MM.1S (cell line): ENCODE results near the gene MAJIN.

ENCODE experiments used
- DNase-seq: peaks from one replicate; pipeline ENCODE4 v3.0.0-alpha.2; 2015
- H2AFZ ChIP-seq: fragments of 300-600 bp; sonication (generic); 2 replicates; pipeline ENCODE4 v1.6.0; 2016; ENCODE audit warnings: antibody characterized with exemption, low read length
- H3F3A ChIP-seq: fragments of 300-600 bp; sonication (generic); 2 replicates; pipeline ENCODE4 v1.6.1; 2016; ENCODE audit warnings: mild to moderate bottlenecking, antibody characterized with exemption, low read length, moderate library complexity, mixed read lengths; ENCODE audit not compliant: insufficient read depth
- H3K27ac ChIP-seq: fragments of 300-600 bp; sonication (generic); 2 replicates; pipeline ENCODE4 v1.5.1; 2016; ENCODE audit warnings: mild to moderate bottlenecking, low read length
- H3K27me3 ChIP-seq: fragments of 300-600 bp; sonication (generic); replicated peaks from 2 replicates; pipeline ENCODE4 v1.6.0; 2016; ENCODE audit warnings: low read length; ENCODE audit not compliant: insufficient read depth
- H3K36me3 ChIP-seq: fragments of 300-600 bp; sonication (generic); replicated peaks from 2 replicates; pipeline ENCODE4 v1.6.1; 2016; ENCODE audit warnings: mild to moderate bottlenecking, low read length, mixed read lengths; ENCODE audit not compliant: insufficient read depth
- H3K4me1 ChIP-seq: fragments of 300-600 bp; sonication (generic); 2 replicates; pipeline ENCODE4 v1.6.1; 2016; ENCODE audit warnings: low read length, mixed read lengths
- H3K4me2 ChIP-seq: fragments of 300-600 bp; sonication (generic); 2 replicates; pipeline ENCODE4 v1.6.0; 2016; ENCODE audit warnings: low read depth, low read length
- H3K4me3 ChIP-seq: fragments of 300-600 bp; sonication (generic); 2 replicates; pipeline ENCODE4 v1.5.1; 2016; ENCODE audit warnings: low read length, mixed read lengths
- H3K79me2 ChIP-seq: fragments of 300-600 bp; sonication (generic); 2 replicates; pipeline ENCODE4 v1.6.1; 2016; ENCODE audit warnings: mixed run types, low read length, mixed read lengths
- H3K9ac ChIP-seq: fragments of 300-600 bp; sonication (generic); 2 replicates; pipeline ENCODE4 v1.6.1; 2016; ENCODE audit warnings: low read length, mixed read lengths
- H3K9me2 ChIP-seq: fragments of 300-600 bp; sonication (generic); replicated peaks from 2 replicates; pipeline ENCODE4 v1.6.1; 2016; ENCODE audit warnings: mild to moderate bottlenecking, low read length, mixed read lengths; ENCODE audit not compliant: insufficient read depth
- H3K9me3 ChIP-seq: fragments of 300-600 bp; sonication (generic); replicated peaks from 2 replicates; pipeline ENCODE4 v1.6.1; 2016; ENCODE audit warnings: mild to moderate bottlenecking, low read length, mixed read lengths; ENCODE audit not compliant: insufficient read depth
- H4K20me1 ChIP-seq: fragments of 300-600 bp; sonication (generic); 2 replicates; pipeline ENCODE4 v1.6.1; 2016; ENCODE audit warnings: mild to moderate bottlenecking, low read length, moderate library complexity, mixed read lengths; ENCODE audit not compliant: insufficient read depth
- EZH2 ChIP-seq: fragments of 300-600 bp; sonication (generic); optimal IDR thresholded peaks from 2 replicates; pipeline ENCODE3; 2017; ENCODE audit warnings: low read depth, mild to moderate bottlenecking, antibody characterized with exemption, low read length, mixed read lengths
- EZH2phosphoT487 ChIP-seq: fragments of 300-600 bp; sonication (generic); IDR thresholded peaks from 2 replicates; pipeline ENCODE4 v1.6.1; 2018; ENCODE audit warnings: antibody characterized with exemption, low read length
- TF ChIP-seq, protein P1 (sequence below): fragments of 300-600 bp; sonication (generic); IDR thresholded peaks from 2 replicates; pipeline ENCODE4 v1.5.1; 2016; ENCODE audit warnings: antibody characterized with exemption, low read length, mixed read lengths

Gene MAJIN

DNA sequence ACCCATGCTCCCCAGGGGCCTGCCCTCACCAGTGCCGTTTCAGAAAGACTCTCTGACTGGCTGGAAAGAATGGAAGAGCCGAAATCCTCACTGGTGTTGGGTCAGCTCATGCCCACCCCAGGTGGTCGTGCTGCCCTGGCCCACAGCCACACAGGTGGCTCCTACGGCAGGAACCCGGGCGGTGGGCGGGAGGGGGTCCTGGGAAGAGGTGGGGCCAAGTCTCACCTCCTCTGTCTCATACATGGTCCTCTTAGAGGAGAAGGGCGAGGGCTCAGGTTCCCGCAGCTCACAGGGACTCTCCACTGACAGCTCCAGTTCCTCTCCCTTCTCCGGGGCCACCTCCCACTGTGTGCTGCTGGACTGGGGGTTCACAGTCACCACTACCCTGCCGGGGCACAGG lies 63.1 kb downstream of the MAJIN start:
- H3K36me3 ChIP-seq: no peaks in the 10 kb centered on the region; the same call in 1 of the 2 replicates

DNA sequence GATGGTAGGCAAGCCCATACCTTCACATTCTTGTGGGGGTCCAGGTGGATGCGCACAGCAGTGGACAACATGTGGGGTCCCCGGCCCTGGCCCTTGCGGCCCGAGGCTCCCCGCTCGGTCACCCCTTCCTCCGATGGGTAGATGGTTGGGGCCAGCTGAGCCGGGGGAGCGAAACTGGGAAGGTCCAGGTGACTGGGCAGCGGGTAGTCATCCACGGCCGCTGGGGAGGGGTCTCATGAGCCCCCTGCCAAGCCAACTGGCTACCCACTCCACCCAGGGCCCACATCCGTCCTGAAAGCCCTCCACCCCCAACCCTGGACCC lies 65.6 kb downstream of the MAJIN start:
- no peak overlapping the region for H3K27ac ChIP-seq
- H3K4me3 ChIP-seq: no peak overlapping the region
- H3K9ac ChIP-seq: no peak overlapping the region
- H3K4me1 ChIP-seq: no peaks in the 10 kb centered on the region
- H3K27me3 ChIP-seq: no peaks in the 10 kb centered on the region
- no peaks in the 10 kb centered on the region for H4K20me1 ChIP-seq
- H2AFZ ChIP-seq: no peak overlapping the region
- H3K4me2 ChIP-seq: no peak overlapping the region
- H3K36me3 ChIP-seq: no peaks in the 10 kb centered on the region; the same call in 1 of the 2 replicates
- H3K9me2 ChIP-seq: no peaks in the 10 kb centered on the region
- no peak for DNase-seq
- H3K9me3 ChIP-seq: no peaks in the 10 kb centered on the region
- H3F3A ChIP-seq: no peaks in the 10 kb centered on the region
- no peaks in the 10 kb centered on the region for H3K79me2 ChIP-seq
- TF ChIP-seq EZH2 (no peak), EZH2phosphoT487 (no peak)
- TF ChIP-seq, protein P1, sequence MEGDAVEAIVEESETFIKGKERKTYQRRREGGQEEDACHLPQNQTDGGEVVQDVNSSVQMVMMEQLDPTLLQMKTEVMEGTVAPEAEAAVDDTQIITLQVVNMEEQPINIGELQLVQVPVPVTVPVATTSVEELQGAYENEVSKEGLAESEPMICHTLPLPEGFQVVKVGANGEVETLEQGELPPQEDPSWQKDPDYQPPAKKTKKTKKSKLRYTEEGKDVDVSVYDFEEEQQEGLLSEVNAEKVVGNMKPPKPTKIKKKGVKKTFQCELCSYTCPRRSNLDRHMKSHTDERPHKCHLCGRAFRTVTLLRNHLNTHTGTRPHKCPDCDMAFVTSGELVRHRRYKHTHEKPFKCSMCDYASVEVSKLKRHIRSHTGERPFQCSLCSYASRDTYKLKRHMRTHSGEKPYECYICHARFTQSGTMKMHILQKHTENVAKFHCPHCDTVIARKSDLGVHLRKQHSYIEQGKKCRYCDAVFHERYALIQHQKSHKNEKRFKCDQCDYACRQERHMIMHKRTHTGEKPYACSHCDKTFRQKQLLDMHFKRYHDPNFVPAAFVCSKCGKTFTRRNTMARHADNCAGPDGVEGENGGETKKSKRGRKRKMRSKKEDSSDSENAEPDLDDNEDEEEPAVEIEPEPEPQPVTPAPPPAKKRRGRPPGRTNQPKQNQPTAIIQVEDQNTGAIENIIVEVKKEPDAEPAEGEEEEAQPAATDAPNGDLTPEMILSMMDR: no peak

More for the DNA sequence above, 63.1 kb downstream of the MAJIN start:
- Histone ChIP-seq H3K27ac (no peak overlapping the region), H2AFZ (no peak overlapping the region), H3K4me3 (no peak overlapping the region), H3K9me3 (no peaks in the 10 kb centered on the region), H3K4me2 (no peak overlapping the region), H4K20me1 (no peaks in the 10 kb centered on the region), H3K4me1 (no peaks in the 10 kb centered on the region), H3K27me3 (no peaks in the 10 kb centered on the region), H3K9me2 (no peaks in the 10 kb centered on the region), H3F3A (no peaks in the 10 kb centered on the region), H3K9ac (no peak overlapping the region), H3K79me2 (no peaks in the 10 kb centered on the region)
- no peak for DNase-seq
- TF ChIP-seq EZH2phosphoT487 (no peak), EZH2 (no peak)
- TF ChIP-seq, protein P1: no peak

DNA sequence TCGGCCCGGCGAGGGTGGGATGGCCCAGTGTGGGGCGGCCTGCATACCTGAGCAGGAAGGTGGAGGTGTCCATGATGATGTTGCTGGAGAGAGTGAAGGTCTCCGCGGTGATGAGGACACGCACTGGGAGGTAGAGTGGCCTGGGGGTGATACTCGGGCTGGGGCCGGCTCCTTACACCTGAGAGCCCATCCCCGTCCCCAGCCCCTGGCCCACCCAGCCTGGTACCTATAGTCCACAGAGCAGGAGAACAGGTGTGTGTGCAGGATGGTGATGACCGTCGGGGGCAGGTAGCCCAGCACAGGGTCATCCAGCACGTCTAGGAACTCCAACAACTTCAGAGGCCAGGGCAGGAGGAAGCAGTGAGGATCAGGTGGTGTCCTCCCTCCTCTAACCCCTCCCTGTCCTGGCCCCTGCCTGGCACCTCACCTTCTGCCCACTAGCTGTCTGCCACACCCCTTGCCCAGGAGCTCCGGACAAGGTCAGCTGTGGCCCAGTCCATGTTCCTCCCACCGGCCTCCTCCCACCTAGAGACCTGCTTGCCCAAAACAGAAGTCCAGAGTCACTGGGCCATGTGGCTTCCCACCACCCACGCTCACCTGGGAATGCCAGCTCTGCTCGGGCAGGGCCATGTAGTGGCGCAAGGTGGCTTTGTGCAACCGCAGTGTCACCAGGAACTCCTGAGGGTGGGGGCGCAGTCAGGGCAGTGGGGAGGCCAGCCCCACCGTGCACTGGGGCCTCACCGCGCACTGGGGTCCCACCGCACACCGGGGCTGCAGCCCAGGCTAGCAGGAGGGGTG lies 66.2 kb downstream of the MAJIN start:
- TF ChIP-seq, protein P1: no peak
- TF ChIP-seq EZH2phosphoT487 (no peak), EZH2 (no peak)
- Histone ChIP-seq H3K27me3 (no peaks in the 10 kb centered on the region), H3K4me1 (no peaks in the 10 kb centered on the region), H3K79me2 (no peaks in the 10 kb centered on the region), H3K9me3 (no peaks in the 10 kb centered on the region), H3F3A (no peaks in the 10 kb centered on the region), H3K27ac (no peak overlapping the region), H3K9me2 (no peaks in the 10 kb centered on the region), H2AFZ (no peak overlapping the region), H3K4me3 (no peak overlapping the region), H4K20me1 (no peaks in the 10 kb centered on the region), H3K36me3 (no peaks in the 10 kb centered on the region; the same call in 1 of the 2 replicates), H3K9ac (no peak overlapping the region), H3K4me2 (no peak overlapping the region)
- DNase-seq: no peak
